Activated effector memory CD4-positive, alpha-beta T cell treated with Interleukin-2 at 50 U/mL for 16 hours (primary cell): Measurements from ENCODE around the gene CROCC2.

Experiments
- DNase-seq: peaks from one replicate; pipeline ENCODE4 v3.0.0-alpha.2; 2020

The CROCC2 gene

DNA sequence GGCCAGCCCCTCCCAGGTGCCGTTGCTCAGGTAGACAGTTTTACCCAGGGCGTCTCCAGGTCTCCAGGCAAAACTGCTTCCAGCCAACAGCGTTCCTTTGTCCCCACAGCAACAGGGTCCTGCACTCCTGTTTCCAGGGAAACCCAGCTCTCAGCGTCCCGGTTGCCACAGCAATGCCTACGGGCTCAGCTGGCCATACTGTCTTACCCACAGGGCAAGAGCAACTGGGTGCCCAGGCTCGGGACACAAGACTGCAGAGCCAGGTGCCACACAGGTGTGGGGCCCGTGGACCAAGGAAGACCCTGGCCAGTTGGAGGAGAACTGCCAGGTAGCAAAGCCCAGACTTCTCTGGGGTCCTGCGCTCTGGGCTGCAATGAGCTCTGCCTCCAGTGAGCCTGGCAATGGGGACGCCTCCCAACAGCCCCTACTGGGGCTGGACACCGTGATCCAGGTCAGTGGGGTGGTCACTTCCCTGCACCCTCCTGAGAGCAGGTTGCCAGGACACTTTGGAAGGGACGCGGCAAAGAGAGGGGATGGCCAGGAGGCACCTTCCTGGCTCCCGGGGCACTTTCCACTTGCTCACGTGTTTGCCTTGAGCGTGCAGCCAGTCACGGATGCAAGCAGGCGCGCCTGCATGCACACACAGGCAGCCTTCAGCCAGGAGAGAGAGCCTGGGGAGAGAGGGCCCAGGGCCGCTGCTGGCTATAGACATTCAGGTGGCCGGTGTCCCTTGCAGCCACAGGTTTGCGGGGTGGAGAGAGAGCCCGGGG is at the start of gene CROCC2:
TSS of gene CROCC2 (plus strand) at position 196 of the 770 bp plus-strand sequence. CDS start at position 374, 178 bp downstream.
- DNase-seq, result no peak

GRCh38 chr2:240857039-240858008 is 48.8 kb upstream of the CROCC2 start:
- no peak for DNase-seq

DNA sequence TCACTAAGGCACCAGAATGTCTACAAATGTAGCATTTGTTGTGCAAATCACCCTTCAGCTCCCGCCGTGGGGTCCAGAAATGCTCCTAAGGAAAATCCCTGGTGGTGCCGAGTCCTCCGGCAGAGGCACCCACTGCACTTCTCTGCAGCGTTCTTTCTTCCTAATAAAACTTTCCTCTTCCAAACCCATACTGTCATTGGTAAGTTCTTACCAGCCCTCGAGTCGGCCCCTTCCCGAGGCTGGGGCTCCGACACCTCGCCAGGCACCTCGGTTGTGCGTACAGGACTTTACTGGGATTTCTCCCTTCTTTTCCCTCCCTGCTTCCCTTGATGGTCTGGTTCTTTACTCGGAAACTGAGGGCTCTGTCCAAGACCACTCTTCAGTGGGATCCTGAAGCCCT is 47.8 kb upstream of the CROCC2 start:
- DNase-seq, result no peak

GRCh38 chr2:240858871-240859270 is 47.3 kb upstream of the CROCC2 start:
- DNase-seq, result no peak

DNA sequence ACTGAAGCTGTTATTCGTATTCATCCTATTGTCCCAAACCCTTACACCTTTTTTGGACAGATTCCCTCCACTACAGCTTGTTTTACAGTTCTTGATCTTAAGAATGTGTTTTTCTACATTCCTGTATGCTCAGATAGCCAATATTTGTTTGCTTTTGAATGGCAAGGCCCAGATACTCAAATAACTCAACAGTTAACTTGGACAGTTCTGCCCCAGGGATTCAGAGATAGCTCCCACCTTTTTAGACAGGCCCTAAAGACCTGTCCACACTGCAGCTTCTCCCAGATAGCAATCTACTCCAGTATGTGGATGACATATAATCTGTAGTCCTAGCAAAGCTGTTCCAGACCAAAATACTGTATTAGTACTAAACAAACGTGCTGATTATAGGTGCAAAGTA is 44.6 kb upstream of the CROCC2 start:
- DNase-seq, result no peak

- no peak for DNase-seq
Measured at GRCh38 chr2:240864475-240864874, 41.7 kb upstream of the CROCC2 start.

GRCh38 chr2:240865391-240865790 is 40.7 kb upstream of the CROCC2 start:
- no peak for DNase-seq

- no peak for DNase-seq
Measured at GRCh38 chr2:240868286-240869108, 37.6 kb upstream of the CROCC2 start, which contains the start of gene AGXT. TSS of gene AGXT (plus strand) at chr2:240868824. CDS start at chr2:240868866, 42 bp downstream.

GRCh38 chr2:240869109-240869955 is 36.8 kb upstream of the CROCC2 start:
- DNase-seq, result no peak

GRCh38 chr2:240869956-240870875 is 35.9 kb upstream of the CROCC2 start:
- DNase-seq, result no peak

DNA sequence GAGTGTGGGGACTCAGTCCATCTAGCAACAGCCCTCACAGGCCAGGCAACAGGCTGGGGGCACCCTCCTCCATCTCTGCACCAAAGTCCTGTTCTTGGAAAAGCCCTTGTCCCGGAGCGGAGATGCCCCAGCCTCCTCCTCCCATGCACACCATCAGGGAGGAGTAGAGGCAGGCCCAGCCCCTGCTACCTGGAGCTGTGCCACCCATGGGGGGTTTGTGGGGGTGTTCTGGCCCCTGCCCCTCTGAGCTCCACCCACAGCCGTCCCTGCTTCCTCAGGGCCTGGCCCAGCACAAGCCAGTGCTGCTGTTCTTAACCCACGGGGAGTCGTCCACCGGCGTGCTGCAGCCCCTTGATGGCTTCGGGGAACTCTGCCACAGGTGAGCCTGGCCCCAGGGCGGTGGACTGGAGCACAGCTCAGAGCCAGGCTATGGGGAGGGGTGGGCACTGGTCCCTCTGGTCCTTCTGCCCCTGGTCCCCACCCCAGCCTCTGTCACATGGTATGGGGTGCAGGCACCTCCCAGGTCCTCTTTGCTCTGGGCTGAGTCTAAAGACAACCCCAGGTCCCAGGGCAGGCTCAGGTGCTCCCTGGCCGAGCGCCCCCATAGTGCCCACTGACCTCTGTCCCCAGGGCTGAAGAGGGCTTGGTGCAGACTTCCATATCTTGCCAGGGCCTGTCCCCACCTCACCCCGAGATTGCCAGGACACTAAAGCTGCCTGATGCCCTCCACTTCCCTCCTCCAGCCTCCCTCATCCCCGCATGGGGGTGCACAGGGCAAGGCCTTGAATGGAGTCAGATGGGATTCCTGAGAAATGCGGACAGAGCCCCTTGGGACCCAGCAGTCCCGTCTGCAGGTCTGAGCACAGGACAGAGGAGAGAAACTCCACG is 34.8 kb upstream of the CROCC2 start:
- DNase-seq, result no peak

- no peak for DNase-seq
Measured at GRCh38 chr2:240872317-240873097, 33.6 kb upstream of the CROCC2 start.

- DNase-seq, result no peak
Measured at GRCh38 chr2:240873098-240873788, 32.9 kb upstream of the CROCC2 start.

DNA sequence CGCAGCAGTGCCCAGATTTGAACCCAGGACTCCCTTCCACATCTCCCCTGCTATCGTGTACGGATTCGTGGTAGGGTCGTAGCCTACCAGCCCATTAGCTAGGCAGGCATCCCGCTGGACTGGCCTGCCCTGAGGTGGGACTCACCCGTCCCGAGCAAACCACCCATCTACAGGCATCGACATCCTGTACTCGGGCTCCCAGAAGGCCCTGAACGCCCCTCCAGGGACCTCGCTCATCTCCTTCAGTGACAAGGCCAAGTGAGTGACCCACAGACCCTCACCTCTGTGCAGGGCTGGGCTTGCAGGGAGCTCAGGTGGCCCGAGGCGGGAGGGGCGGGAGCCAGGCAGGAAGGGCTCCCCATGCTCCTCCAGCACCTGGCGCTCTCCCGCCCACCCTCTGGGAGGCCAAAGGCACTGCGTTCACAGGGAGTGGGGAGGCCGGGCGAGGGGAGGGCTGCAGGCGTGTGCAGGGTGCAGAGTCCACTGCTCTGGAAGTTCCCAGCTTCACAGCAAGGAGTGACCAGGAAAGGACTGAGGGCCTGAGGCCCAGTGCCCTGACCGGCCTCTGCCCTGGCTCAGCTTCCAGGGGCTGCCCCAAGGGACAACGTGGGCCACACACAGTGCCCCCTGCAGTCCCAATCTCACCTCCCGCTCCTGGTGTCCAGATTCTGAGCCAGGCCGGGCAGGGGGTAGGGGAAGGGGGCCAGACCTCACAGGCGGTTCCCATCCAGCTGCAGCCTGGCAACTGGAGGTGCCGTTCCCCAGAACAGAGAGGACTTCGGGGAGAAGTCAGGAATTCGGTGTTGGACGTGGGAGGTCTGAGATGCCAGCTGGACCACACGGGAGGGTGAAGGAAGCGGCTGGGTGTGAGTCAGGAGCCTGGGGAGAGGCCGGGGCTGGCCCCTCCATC is 32.1 kb upstream of the CROCC2 start:
- DNase-seq, result no peak

DNA sequence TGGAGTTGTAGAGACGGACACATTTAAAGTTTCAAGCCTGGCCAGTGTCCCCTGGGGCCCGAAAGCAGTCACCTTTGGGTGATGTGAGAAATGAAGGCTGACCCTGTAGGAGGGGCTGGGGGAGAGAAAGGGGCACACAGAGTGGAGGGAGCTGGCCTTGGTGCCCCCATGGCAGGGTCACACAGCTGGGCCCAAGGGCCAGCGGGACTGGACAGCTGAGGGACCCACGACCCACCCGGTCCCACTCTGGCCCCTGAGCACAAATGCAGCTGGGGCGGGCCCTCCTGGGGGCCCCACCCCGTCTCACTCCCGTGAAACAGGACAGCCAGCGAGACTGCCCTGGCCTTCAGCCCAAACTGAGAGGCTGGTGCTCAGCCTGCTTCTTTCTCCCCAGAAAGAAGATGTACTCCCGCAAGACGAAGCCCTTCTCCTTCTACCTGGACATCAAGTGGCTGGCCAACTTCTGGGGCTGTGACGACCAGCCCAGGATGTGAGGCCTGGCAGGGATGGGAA is 31.4 kb upstream of the CROCC2 start:
- DNase-seq, result no peak

- DNase-seq, result no peak
Measured at GRCh38 chr2:240875228-240876034, 30.7 kb upstream of the CROCC2 start.
